ENCODE results near the gene VPS26C. TPM values are rescaled to one million over a fixed set of nuclear protein-coding genes. Genes with fewer than 3 reads are reported as not detected.
"Not testable (repeated sequence)": the region's sequence is repeated elsewhere in the genome, so short reads cannot be mapped to it uniquely, and the experiment has no call there.

Gene VPS26C
- total RNA-seq: 46.6 TPM

- DNase-seq: peak; percentile 100
Measured at GRCh38 chr21:37267269-37268185, at the start of gene VPS26C. Gene VPS26C (minus strand): TSS chr21:37267334. CDS start chr21:37267294, 40 bp downstream.

- not testable (repeated sequence) for DNase-seq
Measured at GRCh38 chr21:37316072-37316471, 48.9 kb upstream of the VPS26C start.

GRCh38 chr21:37300114-37300751 lies 33.1 kb upstream of the VPS26C start:
- no peak for DNase-seq

GRCh38 chr21:37297364-37297763 lies 30.2 kb upstream of the VPS26C start:
- no peak for DNase-seq

GRCh38 chr21:37294679-37295078 lies 27.5 kb upstream of the VPS26C start:
- peak; percentile 51 for DNase-seq

- DNase-seq: peak; percentile 47
Measured at GRCh38 chr21:37292941-37293340, 25.8 kb upstream of the VPS26C start.

GRCh38 chr21:37292041-37292440 lies 24.9 kb upstream of the VPS26C start:
- DNase-seq: no peak

GRCh38 chr21:37283191-37283710 lies 16.1 kb upstream of the VPS26C start:
- not testable (repeated sequence) for DNase-seq

GRCh38 chr21:37282602-37283001 lies 15.5 kb upstream of the VPS26C start:
- DNase-seq: not testable (repeated sequence)

- peak; percentile 47 for DNase-seq
Measured at GRCh38 chr21:37281993-37282392, 14.9 kb upstream of the VPS26C start.

- no peak for DNase-seq
Measured at GRCh38 chr21:37281579-37281978, 14.4 kb upstream of the VPS26C start.

GRCh38 chr21:37279271-37279670 lies 12.1 kb upstream of the VPS26C start:
- DNase-seq: not testable (repeated sequence)

GRCh38 chr21:37278199-37278598 lies 11.1 kb upstream of the VPS26C start:
- no peak for DNase-seq

- no peak for DNase-seq
Measured at GRCh38 chr21:37276377-37276776, 9.2 kb upstream of the VPS26C start.

- DNase-seq: no peak
Measured at GRCh38 chr21:37273911-37274690, 7.0 kb upstream of the VPS26C start.

GRCh38 chr21:37273440-37273839 lies 6.3 kb upstream of the VPS26C start:
- no peak for DNase-seq

GRCh38 chr21:37272897-37273296 lies 5.8 kb upstream of the VPS26C start:
- DNase-seq: no peak

- no peak for DNase-seq
Measured at GRCh38 chr21:37270576-37271365, 3.6 kb upstream of the VPS26C start.

- DNase-seq: no peak
Measured at GRCh38 chr21:37269481-37269880, 2.3 kb upstream of the VPS26C start.

GRCh38 chr21:37268186-37268503 lies 1.0 kb upstream of the VPS26C start:
- DNase-seq: no peak

- DNase-seq: peak; percentile 62
Measured at GRCh38 chr21:37266515-37267221, 466 bp downstream of the VPS26C start.

All from tongue (tissue), 2 donors.